Peyer's patch (tissue), 4 donors: ENCODE data around the gene FKBP1A. TPM values are rescaled to one million over a fixed set of nuclear protein-coding genes. Genes with fewer than 3 reads are reported as not detected.
A peak's percentile ranks its signal among the peaks of the same experiment; 100 is the strongest.

ENCODE experiments used
- DNase-seq, 3 donors: peaks; one replicate each; pipeline ENCODE4 v3.0.0-alpha.2; 2017 to 2019
- H3K27ac ChIP-seq, 4 donors: fragments of 200-600 bp; sonication (generic); one replicate each; pipeline ENCODE4 v1.5.1; 2016 to 2019
- H3K27me3 ChIP-seq, 2 donors: fragments of 200-600 bp; sonication (generic); one replicate each; pipeline ENCODE4 v1.5.1; 2019
- H3K36me3 ChIP-seq, 3 donors: fragments of 200-600 bp; sonication (generic); one replicate each; pipeline ENCODE4 v1.5.1; 2016 to 2019
- H3K4me1 ChIP-seq, 4 donors: fragments of 200-600 bp; sonication (generic); one replicate each; pipeline ENCODE4 v1.5.1; 2016 to 2019
- H3K4me3 ChIP-seq, 4 donors: fragments of 200-600 bp; sonication (generic); 1 replicate in 3 of 4; 2 replicates in 1 of 4; pipeline ENCODE4 v1.5.1; 2016 to 2019; ENCODE audit warnings: mild to moderate bottlenecking in 1 of 4
- H3K9me3 ChIP-seq, 4 donors: fragments of 200-600 bp; sonication (generic); one replicate each; pipeline ENCODE4 v1.5.1; 2016 to 2019; ENCODE audit warnings: mild to moderate bottlenecking in 1 of 4
- POLR2A ChIP-seq, 2 donors: fragments of 450-650 bp; IDR thresholded peaks; one replicate each; pipeline ENCODE4 v1.5.1; 2017; ENCODE audit warnings: antibody characterized with exemption in 2 of 2, mild to moderate bottlenecking in 2 of 2, moderate library complexity in 2 of 2
- total RNA-seq, 4 donors: library from RNA; depleted of rRNA; stranded (reverse); fragments of >200 nt; gene quantifications; one replicate each; pipeline ENCODE4 v1.1.0, GENCODE V29; 2016
- TF ChIP-seq, protein P1 (sequence below), 6 experiments: fragments of 450-650 bp in 4 of 6; fragments of 200-600 bp in 2 of 6; sonication (generic) in 1 of 6; IDR thresholded peaks; one replicate each; pipeline ENCODE4 v1.5.1; 2017 to 2019; ENCODE audit warnings: antibody characterized with exemption in 6 of 6, mild to moderate bottlenecking in 3 of 6, moderate library complexity in 1 of 6

FKBP1A gene
- total RNA-seq, 4 donors from 2014 or later = 76.9 to 165 (median 98.5) TPM

DNA sequence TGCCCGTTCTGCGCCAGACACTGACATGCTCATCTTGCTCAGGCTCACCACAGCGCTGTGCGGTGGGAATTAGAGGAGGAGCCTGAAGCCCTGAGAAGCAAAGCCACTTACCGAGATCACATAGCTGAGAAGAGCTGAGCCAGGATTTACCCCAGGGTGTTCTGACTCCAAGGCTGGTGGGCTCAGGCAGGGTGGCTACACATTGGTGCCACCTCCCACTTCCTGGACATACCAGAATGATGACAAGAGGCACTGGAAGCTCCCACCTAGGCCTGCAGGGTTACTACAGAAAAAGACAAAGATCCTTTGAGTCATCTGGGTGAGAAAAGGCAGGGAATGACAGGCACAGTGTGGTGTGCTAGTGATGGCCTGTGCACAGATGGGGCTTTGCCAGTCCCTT is 24.4 kb upstream of the FKBP1A start:
- Histone ChIP-seq H3K27ac (no peak overlapping the region), H3K4me3 (no peak overlapping the region), H3K27me3 (no peaks in the 10 kb centered on the region), H3K9me3 (peaks cover 0 to 7% (median 0%) of the 10 kb centered on the region in 4 donors), H3K4me1 (peaks cover 0 to 5% (median 0%) of the 10 kb centered on the region in 4 donors), H3K36me3 (no peaks in the 10 kb centered on the region)
- no peak for DNase-seq
- TF ChIP-seq POLR2A (IDR thresholded peaks at IDR 0.05) = no peak
- TF ChIP-seq, protein P1, sequence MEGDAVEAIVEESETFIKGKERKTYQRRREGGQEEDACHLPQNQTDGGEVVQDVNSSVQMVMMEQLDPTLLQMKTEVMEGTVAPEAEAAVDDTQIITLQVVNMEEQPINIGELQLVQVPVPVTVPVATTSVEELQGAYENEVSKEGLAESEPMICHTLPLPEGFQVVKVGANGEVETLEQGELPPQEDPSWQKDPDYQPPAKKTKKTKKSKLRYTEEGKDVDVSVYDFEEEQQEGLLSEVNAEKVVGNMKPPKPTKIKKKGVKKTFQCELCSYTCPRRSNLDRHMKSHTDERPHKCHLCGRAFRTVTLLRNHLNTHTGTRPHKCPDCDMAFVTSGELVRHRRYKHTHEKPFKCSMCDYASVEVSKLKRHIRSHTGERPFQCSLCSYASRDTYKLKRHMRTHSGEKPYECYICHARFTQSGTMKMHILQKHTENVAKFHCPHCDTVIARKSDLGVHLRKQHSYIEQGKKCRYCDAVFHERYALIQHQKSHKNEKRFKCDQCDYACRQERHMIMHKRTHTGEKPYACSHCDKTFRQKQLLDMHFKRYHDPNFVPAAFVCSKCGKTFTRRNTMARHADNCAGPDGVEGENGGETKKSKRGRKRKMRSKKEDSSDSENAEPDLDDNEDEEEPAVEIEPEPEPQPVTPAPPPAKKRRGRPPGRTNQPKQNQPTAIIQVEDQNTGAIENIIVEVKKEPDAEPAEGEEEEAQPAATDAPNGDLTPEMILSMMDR (IDR thresholded peaks at IDR 0.05) = no peak

- TF ChIP-seq POLR2A (IDR thresholded peaks at IDR 0.05) = no peak
- TF ChIP-seq, protein P1 (IDR thresholded peaks at IDR 0.05) = no peak
- H3K4me3 ChIP-seq = no peak overlapping the region
- H3K27ac ChIP-seq = peak overlapping the region in 2 of 4 donors; percentile 39 to 67
- H3K9me3 ChIP-seq = peaks cover 0 to 7% (median 0%) of the 10 kb centered on the region in 4 donors
- DNase-seq = peak in 2 of 3 donors; percentile 64 to 79
- H3K4me1 ChIP-seq = peaks cover 0 to 5% (median 0%) of the 10 kb centered on the region in 4 donors
- no peaks in the 10 kb centered on the region for H3K27me3 ChIP-seq
- no peaks in the 10 kb centered on the region for H3K36me3 ChIP-seq
These were observed 23.0 kb upstream of the FKBP1A start for GRCh38 chr20:1415667-1416468.

- H3K27me3 ChIP-seq = no peaks in the 10 kb centered on the region
- TF ChIP-seq POLR2A (IDR thresholded peaks at IDR 0.05) = no peak
- TF ChIP-seq, protein P1 (IDR thresholded peaks at IDR 0.05) = no peak
- DNase-seq = no peak
- peak overlapping the region in 1 of 4 donors; percentile 35 for H3K27ac ChIP-seq
- no peak overlapping the region for H3K4me3 ChIP-seq
- H3K36me3 ChIP-seq = no peaks in the 10 kb centered on the region
- H3K9me3 ChIP-seq = peaks cover 0 to 7% (median 0%) of the 10 kb centered on the region in 4 donors
- H3K4me1 ChIP-seq = peaks cover 0 to 5% (median 0%) of the 10 kb centered on the region in 4 donors
These were observed 22.1 kb upstream of the FKBP1A start for GRCh38 chr20:1414982-1415381.

- H3K27ac ChIP-seq = no peak overlapping the region
- H3K27me3 ChIP-seq = no peaks in the 10 kb centered on the region
- H3K4me3 ChIP-seq = no peak overlapping the region
- DNase-seq = no peak
- H3K36me3 ChIP-seq = no peaks in the 10 kb centered on the region
- TF ChIP-seq, protein P1 (IDR thresholded peaks at IDR 0.05) = no peak
- TF ChIP-seq POLR2A (IDR thresholded peaks at IDR 0.05) = no peak
- peaks cover 0 to 7% (median 2%) of the 10 kb centered on the region in 4 donors for H3K4me1 ChIP-seq
- H3K9me3 ChIP-seq = no peaks in the 10 kb centered on the region
These were observed 12.9 kb upstream of the FKBP1A start for GRCh38 chr20:1405801-1406200.

DNA sequence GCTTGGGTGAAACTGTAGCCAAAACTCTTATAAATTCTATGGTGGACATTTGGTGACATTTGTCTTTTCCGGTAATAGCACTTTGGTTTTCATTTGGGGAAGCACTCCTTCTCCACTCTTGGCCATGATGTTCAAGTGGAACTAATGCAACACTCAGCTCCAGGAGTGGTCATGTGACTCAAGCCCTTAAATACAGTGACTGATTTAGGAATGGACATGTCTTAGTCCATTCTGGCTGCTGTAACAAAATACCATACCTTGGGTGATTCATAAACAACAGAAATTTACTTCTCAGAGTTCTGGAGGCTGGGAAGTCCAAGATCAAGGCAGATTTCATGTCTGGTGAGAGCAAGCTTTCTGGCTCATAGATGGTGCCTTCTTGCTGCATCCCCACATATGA is 10.8 kb upstream of the FKBP1A start:
- no peaks in the 10 kb centered on the region for H3K27me3 ChIP-seq

More for the DNA sequence above, 10.8 kb upstream of the FKBP1A start:
- no peak overlapping the region for H3K4me3 ChIP-seq
- H3K4me1 ChIP-seq = peaks cover 0 to 21% (median 4%) of the 10 kb centered on the region in 4 donors
- no peak overlapping the region for H3K27ac ChIP-seq
- no peak for DNase-seq
- TF ChIP-seq POLR2A (IDR thresholded peaks at IDR 0.05) = no peak
- TF ChIP-seq, protein P1 (IDR thresholded peaks at IDR 0.05) = no peak
- no peaks in the 10 kb centered on the region for H3K36me3 ChIP-seq
- no peaks in the 10 kb centered on the region for H3K9me3 ChIP-seq
